Ovary (tissue), 9 donors: ENCODE measurements around the gene SPPL3. TPM values are rescaled to one million over a fixed set of nuclear protein-coding genes. Genes with fewer than 3 reads are reported as not detected.
"Not testable (repeated sequence)": the region's sequence is repeated elsewhere in the genome, so short reads cannot be mapped to it uniquely, and the experiment has no call there.

Source experiments
- DNase-seq, 5 donors: peaks; one replicate each; pipeline ENCODE4 v3.0.0-alpha.2; 2019 to 2020
- H3K27ac ChIP-seq, 2 donors: fragments of 200-600 bp; one replicate each; pipeline versions ENCODE4 v1.5.1 to v1.8.0; 2019 to 2022
- H3K27me3 ChIP-seq: fragments of 200-600 bp; one replicate; pipeline ENCODE4 v1.8.0; 2022
- H3K36me3 ChIP-seq: fragments of 200-600 bp; sonication (generic); one replicate; pipeline ENCODE4 v1.5.1; 2019
- H3K4me1 ChIP-seq: one replicate; pipeline ENCODE4 v1.8.1; 2013; ENCODE audit warnings: mild to moderate bottlenecking, moderate library complexity; ENCODE audit not compliant: insufficient read depth
- H3K4me3 ChIP-seq: fragments of 200-600 bp; sonication (generic); one replicate; pipeline ENCODE4 v1.5.1; 2017
- H3K9me3 ChIP-seq, 2 donors: fragments of 200-600 bp in 1 of 2; sonication (generic) in 1 of 2; one replicate each; pipeline versions ENCODE4 v1.5.1 to v1.8.1; 2013 to 2019; ENCODE audit warnings: mild to moderate bottlenecking in 1 of 2, moderate library complexity in 1 of 2
- EP300 ChIP-seq: sonication (generic); formaldehyde crosslinking; IDR thresholded peaks from one replicate; pipeline ENCODE4 v1.6.1; 2017; ENCODE audit warnings: antibody characterized with exemption
- POLR2A ChIP-seq: fragments of 450-650 bp; IDR thresholded peaks from one replicate; pipeline ENCODE4 v1.6.1; 2017; ENCODE audit warnings: antibody characterized with exemption, mild to moderate bottlenecking, moderate library complexity
- WGBS, 3 donors: extraction: QIAGEN DNeasy Blood & Tissue Kit in 1 of 3; methylation state at CpG; one replicate each; pipeline versions ENCODE4 v1.1.5 to v1.1.7; 2013 to 2017; 5-methylcytosine and 5-hydroxymethylcytosine counted together
- intact Hi-C, 4 donors: fragments of 100-400 bp; cut with DNase I; formaldehyde crosslinking; loops; one replicate each; pipeline versions ENCODE4 v1.11.0 to v1.15.1; 2022 to 2023
- polyA plus RNA-seq, 2 donors: library from polyadenylated mRNA; stranded (reverse); fragments of 200-250 nt in 1 of 2; fragments of 350-450 nt in 1 of 2; fragmentation: Illumina TruSeq in 1 of 2; extraction: RNeasy Lipid Tissue Mini Kit (QIAGEN cat#74804) in 1 of 2; gene quantifications; one replicate each; pipeline ENCODE4 v1.2.3, GENCODE V29; 2013 to 2014
- total RNA-seq, 7 donors: library from RNA; depleted of rRNA in 2 of 7; stranded (reverse); fragments of >200 nt in 2 of 7; fragmentation: NEBNext Ultra II Directional in 3 of 7; extraction: Animal tissue kit (Norgen Biotek cat#: 25700) in 3 of 7; gene quantifications; one replicate each; pipeline versions ENCODE4 v1.1.0 to v1.2.4, GENCODE V29; 2016 to 2023
- TF ChIP-seq, protein P1 (sequence below), 3 donors: fragments of 450-650 bp in 2 of 3; fragments of 200-600 bp in 1 of 3; IDR thresholded peaks; one replicate each; pipeline versions ENCODE4 v1.5.1 to v1.8.0; 2016 to 2022; ENCODE audit warnings: antibody characterized with exemption in 3 of 3, mild to moderate bottlenecking in 1 of 3
- donor health status: DM: no; HTN: no; CAD: no; lungs with moderate emphysema.
- donor health status: DM: no; HTN: no; CAD: no.
- donor health status: Bipolar disorder and iron deficiency.
- donor health status: DM: yes; HTN: yes; CAD: no.
- donor health status: DM: no; HTN: no; CAD: no.
- donor health status: DM: yes; HTN: yes; CAD: no.

Gene SPPL3
- total and polyA plus RNA-seq, 9 donors, result 24.2 to 87.4 (median 51.9) TPM

DNA sequence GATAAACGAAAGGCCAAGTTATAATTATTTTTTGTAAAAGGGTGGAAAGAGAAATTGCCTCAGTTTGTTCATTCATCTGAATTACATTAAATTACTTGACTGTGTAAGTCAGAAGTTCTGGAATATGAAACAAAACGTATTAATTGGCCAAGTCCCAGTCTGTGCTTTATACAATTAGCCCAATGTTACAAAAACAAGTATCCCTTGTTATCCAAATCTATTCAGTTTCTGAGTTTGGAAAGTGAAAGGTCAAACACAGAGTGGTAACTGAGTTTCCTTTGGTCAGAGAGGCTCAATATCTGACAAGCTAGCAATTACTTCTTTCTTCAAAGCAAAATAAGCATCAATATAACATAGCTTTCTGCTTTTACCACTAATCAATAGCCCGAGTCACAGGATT is 62.6 kb downstream of the SPPL3 start:
- H3K4me1 ChIP-seq, result peaks cover 16% of the 10 kb centered on the region
- intact Hi-C loops, result no loop called here

DNA sequence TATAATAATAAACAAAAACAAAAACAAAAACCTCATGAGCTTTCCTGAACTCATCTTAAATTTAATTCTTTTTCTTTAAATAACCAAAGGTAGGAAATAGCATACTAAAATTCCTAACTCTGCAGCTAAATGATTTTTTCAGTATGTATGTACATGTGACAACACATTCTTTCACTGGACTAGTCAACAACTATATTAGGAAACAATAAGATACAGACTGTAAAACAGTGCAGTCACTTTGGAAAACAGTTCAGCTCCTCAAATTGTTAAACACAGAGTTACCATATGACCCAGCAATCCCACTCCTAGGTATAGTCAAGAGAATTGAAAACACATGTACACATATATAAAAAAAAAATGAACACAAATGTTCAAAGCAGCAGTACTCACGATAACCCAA is 64.7 kb downstream of the SPPL3 start:
- no peak overlapping the region for H3K4me3 ChIP-seq
- TF ChIP-seq POLR2A, result no peak
- TF ChIP-seq, protein P1, sequence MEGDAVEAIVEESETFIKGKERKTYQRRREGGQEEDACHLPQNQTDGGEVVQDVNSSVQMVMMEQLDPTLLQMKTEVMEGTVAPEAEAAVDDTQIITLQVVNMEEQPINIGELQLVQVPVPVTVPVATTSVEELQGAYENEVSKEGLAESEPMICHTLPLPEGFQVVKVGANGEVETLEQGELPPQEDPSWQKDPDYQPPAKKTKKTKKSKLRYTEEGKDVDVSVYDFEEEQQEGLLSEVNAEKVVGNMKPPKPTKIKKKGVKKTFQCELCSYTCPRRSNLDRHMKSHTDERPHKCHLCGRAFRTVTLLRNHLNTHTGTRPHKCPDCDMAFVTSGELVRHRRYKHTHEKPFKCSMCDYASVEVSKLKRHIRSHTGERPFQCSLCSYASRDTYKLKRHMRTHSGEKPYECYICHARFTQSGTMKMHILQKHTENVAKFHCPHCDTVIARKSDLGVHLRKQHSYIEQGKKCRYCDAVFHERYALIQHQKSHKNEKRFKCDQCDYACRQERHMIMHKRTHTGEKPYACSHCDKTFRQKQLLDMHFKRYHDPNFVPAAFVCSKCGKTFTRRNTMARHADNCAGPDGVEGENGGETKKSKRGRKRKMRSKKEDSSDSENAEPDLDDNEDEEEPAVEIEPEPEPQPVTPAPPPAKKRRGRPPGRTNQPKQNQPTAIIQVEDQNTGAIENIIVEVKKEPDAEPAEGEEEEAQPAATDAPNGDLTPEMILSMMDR (IDR thresholded peaks at IDR 0.05), result no peak
- TF ChIP-seq EP300, result no peak
- intact Hi-C loops, result no loop called here

More for the DNA sequence above, 62.6 kb downstream of the SPPL3 start:
- Histone ChIP-seq H3K4me3 (no peak overlapping the region), H3K9me3 (no peaks in the 10 kb centered on the region), H3K36me3 (no peaks in the 10 kb centered on the region), H3K27me3 (no peaks in the 10 kb centered on the region), H3K27ac (no peak overlapping the region)
- TF ChIP-seq, protein P1 (IDR thresholded peaks at IDR 0.05), result no peak
- no peak for TF ChIP-seq EP300
- no peak for TF ChIP-seq POLR2A
- DNase-seq, result no peak
- 57 to 66% (median 62%) methylated on average over 3 of the region's 3 CpGs for WGBS, 3 donors

DNA sequence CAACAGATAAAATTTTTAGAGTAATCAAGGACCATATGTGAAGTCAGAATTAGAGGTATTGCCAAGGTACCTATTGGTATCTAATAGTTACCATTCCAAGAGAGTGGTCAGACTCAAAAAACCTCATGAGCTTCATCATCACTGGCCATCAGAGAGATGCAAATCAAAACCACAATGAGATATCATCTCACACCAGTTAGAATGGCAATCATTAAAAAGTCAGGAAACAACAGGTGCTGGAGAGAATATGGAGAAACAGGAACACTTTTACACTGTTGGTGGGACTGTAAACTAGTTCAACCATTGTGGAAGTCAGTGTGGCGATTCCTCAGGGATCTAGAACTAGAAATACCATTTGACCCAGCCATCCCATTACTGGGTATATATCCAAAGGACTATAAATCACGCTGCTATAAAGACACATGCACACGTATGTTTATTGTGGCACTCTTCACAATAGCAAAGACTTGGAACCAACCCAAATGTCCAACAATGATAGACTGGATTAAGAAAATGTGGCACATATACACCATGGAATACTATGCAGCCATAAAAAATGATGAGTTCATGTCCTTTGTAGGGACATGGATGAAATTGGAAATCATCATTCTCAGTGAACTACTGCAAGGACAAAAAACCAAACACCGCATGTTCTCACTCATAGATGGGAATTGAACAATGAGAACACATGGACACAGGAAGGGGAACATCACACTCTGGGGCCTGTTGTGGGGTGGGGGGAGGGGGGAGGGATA is 65.4 kb downstream of the SPPL3 start:
- H3K27ac ChIP-seq, H3K27me3 ChIP-seq, DNase-seq, H3K9me3 ChIP-seq, H3K4me3 ChIP-seq, H3K36me3 ChIP-seq, intact Hi-C loops: not testable (repeated sequence)
- peaks cover 10% of the 10 kb centered on the region for H3K4me1 ChIP-seq
- 96 to 99% (median 96%) methylated on average over 4 of the region's 4 CpGs for WGBS, 3 donors

More for the DNA sequence above, 64.7 kb downstream of the SPPL3 start:
- H3K27me3 ChIP-seq, result no peaks in the 10 kb centered on the region
- H3K9me3 ChIP-seq, result no peaks in the 10 kb centered on the region
- DNase-seq, result no peak
- H3K27ac ChIP-seq, result no peak overlapping the region
- peaks cover 13% of the 10 kb centered on the region for H3K4me1 ChIP-seq
- H3K36me3 ChIP-seq, result no peaks in the 10 kb centered on the region
- WGBS, 3 donors, result 64 to 73% (median 68%) methylated on average over 1 of the region's 1 CpG

DNA sequence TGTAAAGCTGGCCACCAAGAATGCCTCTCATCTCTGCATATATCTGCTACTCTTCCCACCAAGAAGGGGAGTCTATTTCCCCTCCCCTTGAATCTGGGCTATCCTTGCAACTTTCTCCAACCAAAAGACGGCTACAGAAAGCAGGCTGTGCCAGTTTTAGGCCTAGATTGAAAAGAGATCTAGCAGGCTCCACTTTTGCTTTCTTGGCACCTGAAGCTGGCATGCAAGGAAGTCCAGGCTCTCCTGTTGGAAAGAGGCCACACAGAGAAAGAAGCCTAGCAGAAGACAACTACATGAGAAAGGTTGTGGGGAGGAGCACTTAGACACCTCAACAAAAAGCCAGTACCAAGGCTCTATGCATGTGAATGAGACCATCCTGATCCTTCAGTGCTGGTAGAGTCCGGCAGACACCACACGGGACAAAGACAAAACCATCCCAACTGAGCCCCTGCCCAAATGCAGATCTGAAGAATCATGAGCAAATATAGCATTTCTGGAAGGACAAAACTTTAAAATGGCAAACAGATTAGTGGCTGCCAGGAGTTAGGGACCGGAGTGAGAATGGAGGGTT is 68.0 kb downstream of the SPPL3 start:
- H3K4me3 ChIP-seq, result no peak overlapping the region
- no peak overlapping the region for H3K27ac ChIP-seq
- WGBS, 3 donors, result 93 to 97% (median 96%) methylated on average over 4 of the region's 4 CpGs
- no peaks in the 10 kb centered on the region for H3K27me3 ChIP-seq
- no peak for DNase-seq
- no peaks in the 10 kb centered on the region for H3K36me3 ChIP-seq
- TF ChIP-seq POLR2A, result no peak
- TF ChIP-seq EP300, result no peak
- peaks cover 4% of the 10 kb centered on the region for H3K4me1 ChIP-seq
- no peaks in the 10 kb centered on the region for H3K9me3 ChIP-seq
- intact Hi-C loops, result no loop called here

DNA sequence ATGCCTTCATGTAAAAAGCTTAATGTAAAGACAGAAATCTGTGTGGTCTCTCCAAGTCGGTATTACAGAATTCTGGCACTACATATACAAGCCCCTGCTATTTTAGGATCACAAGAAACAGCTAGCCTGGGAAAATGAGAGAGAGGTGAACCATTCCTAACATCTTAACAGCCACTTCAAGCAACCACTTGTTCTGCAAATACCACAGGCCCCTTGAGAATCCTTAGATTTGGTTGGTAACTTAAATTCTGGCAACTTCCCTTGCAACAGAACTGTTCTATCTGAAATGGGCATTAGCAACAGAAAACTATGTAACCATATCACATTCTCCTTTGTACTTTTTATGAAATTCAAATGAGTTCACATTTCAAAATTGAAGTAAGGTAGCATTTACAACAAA is 68.5 kb downstream of the SPPL3 start:
- H3K4me3 ChIP-seq, result no peak overlapping the region
- H3K4me1 ChIP-seq, result peaks cover 4% of the 10 kb centered on the region
- 36 to 40% (median 38%) methylated on average over 1 of the region's 1 CpG for WGBS, 3 donors
- H3K27me3 ChIP-seq, result no peaks in the 10 kb centered on the region
- intact Hi-C loops, result no loop called here
- no peak for DNase-seq
- H3K27ac ChIP-seq, result no peak overlapping the region
- no peaks in the 10 kb centered on the region for H3K36me3 ChIP-seq
- H3K9me3 ChIP-seq, result no peaks in the 10 kb centered on the region
- TF ChIP-seq POLR2A, result no peak
- no peak for TF ChIP-seq EP300
- TF ChIP-seq, protein P1 (IDR thresholded peaks at IDR 0.05), result no peak
